HCT116 (cell line): ENCODE results near the gene M6PR.

Source experiments
- ATF3 ChIP-seq: IDR thresholded peaks from 2 replicates; pipeline ENCODE4 v1.6.1; 2012
- CEBPB ChIP-seq: IDR thresholded peaks from 2 replicates; pipeline ENCODE4 v1.6.1; 2012; ENCODE audit warnings: low read depth
- CTCF ChIP-seq, 3 experiments: fragments of 200-600 bp in 1 of 3; sonication (generic) in 1 of 3; IDR thresholded peaks in 2 of 3; conservative IDR thresholded peaks in 1 of 3; 2 replicates each; pipeline ENCODE4 v1.5.1; 2012 to 2017; ENCODE audit warnings: low read depth in 2 of 3, low read length in 2 of 3, antibody characterized with exemption in 1 of 3, borderline replicate concordance in 1 of 3, control low read depth in 1 of 3, mild to moderate bottlenecking in 1 of 3, mixed read lengths in 1 of 3, mixed run types in 1 of 3, moderate library complexity in 1 of 3; ENCODE audit not compliant: insufficient read depth in 1 of 3

DNA sequence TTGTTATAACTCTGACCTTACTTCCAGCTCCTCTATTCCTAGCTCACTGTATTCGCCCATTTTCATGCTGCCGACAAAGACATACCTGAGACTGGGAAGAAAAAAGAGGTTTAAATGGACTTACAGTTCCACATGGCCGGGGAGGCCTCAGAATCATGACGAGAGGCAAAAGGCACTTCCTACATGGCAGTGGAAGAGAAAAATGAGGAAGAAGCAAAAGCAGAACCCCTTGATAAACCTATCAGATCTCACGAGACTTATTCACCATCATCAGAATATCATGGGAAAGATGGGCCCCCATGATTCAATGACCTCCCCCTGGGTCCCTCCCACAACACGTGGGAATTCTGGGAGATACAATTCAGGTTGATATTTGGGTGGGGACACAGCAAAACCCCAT is 49.6 kb downstream of the M6PR start:
- TF ChIP-seq CTCF (IDR thresholded peaks at IDR 0.05 in 2 of 3, conservative IDR thresholded peaks at IDR 0.05 in 1 of 3; ENCODE audit: borderline replicate concordance in 1 of 3, insufficient read depth in 1 of 3, low read depth in 2 of 3, low read length in 2 of 3), result no peak
- no peak for TF ChIP-seq CEBPB
- no peak for TF ChIP-seq ATF3
